GM19324 (cell line): ENCODE data around the gene TMED4.

Experiments used
- ATAC-seq: cut with Tn5 transposase; IDR thresholded peaks from one replicate; pipeline ENCODE4 v1.9.1; 2021; ENCODE audit warnings: mild to moderate bottlenecking, moderate library complexity; ENCODE audit not compliant: unreplicated experiment, low FRiP score

The TMED4 gene

DNA sequence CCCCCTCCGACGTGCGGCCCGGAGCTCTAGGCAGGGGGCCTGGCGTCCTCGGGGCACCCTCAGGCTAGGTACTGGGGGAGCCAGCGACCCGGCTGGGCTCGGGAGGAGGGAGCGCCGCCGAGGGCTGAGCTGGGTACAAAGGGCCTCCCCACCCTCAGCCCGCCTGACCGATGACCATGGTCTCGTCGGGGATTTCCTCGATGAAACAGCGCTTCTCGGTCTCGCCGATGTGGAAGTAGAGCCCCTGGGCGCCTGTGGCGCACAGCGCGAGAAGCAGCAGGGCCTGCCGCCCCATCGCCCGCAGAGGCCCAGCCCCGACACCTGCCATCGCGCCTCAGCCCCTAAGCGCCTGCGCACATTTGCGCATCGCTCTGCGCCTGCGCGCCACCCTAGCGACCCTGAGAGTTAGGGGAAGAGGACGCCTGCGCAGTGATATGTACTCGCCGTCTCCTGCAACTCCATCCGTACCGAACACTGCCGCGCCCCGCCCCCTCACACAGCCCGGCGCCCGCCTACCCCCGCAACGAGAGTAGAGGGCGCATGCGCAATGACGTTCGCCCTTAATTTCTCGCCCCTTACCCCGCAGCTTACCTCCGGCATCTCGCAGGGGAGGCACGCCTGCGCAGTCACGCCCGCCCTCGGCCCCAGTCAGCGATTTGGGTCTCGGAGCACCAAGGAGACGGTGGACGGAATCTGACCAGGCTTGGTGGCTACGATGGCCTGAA lies at the start of gene TMED4:
TSS of gene TMED4 (minus strand) at position 353 of the 725 bp plus-strand sequence. CDS start at position 328, 25 bp downstream.
- peak; percentile 91 for ATAC-seq

GRCh38 chr7:44631458-44632115 lies 49.6 kb upstream of the TMED4 start:
- ATAC-seq: no peak

- no peak for ATAC-seq
Observed at GRCh38 chr7:44630792-44631457, 48.9 kb upstream of the TMED4 start.

DNA sequence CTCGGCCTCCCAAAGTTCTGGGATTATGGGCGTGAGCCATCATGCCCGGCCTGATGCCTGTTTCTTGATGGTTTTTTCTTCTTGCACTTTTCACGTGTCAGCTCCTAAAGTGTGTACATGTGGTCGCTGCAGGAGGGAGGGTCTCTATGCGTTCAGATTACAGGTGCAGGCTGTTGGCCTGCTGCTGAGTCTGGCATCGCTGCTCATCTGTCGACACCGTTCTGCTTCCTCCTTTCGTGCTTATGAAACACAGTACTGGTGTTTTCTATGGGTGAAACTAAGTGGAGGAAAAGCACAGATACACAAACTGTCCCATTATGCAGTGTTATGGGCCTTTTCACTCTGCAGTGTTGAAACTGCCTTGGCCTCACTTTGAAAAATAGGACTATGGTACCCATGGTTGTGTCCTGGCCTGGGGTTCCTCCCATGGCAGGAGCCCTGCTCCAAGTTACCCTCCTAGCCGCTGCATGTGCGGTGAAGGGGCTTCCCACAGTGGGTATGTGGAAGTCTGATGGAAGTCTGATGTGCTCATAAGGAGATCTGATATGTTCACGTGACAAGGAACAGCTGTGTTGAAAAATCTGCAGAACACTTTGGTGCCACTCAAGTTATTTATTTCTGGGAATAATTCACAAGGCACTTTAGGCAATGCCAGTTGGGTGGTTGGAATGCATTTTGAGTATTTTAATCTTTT lies 47.9 kb upstream of the TMED4 start:
- peak; percentile 55 for ATAC-seq

DNA sequence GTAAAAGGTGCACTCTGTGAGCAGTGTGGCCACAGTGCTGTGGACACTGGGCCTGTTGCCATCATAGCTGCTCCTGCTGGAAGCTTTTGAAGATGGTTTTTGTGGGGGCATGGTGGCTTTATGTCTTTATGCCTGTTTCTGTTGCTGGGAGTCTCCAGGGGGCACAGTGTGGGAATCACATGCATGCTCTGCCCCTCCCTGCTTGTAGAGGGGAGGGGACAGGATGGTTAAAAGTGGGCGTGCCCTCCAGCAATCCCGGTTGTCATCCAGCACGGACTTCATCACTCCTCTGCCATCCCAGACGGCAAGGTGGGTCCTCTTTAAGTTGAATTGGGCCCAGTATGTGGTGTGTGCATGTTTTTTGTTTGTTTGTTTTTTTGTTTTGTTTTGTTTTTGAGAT lies 44.6 kb upstream of the TMED4 start:
- ATAC-seq: no peak

DNA sequence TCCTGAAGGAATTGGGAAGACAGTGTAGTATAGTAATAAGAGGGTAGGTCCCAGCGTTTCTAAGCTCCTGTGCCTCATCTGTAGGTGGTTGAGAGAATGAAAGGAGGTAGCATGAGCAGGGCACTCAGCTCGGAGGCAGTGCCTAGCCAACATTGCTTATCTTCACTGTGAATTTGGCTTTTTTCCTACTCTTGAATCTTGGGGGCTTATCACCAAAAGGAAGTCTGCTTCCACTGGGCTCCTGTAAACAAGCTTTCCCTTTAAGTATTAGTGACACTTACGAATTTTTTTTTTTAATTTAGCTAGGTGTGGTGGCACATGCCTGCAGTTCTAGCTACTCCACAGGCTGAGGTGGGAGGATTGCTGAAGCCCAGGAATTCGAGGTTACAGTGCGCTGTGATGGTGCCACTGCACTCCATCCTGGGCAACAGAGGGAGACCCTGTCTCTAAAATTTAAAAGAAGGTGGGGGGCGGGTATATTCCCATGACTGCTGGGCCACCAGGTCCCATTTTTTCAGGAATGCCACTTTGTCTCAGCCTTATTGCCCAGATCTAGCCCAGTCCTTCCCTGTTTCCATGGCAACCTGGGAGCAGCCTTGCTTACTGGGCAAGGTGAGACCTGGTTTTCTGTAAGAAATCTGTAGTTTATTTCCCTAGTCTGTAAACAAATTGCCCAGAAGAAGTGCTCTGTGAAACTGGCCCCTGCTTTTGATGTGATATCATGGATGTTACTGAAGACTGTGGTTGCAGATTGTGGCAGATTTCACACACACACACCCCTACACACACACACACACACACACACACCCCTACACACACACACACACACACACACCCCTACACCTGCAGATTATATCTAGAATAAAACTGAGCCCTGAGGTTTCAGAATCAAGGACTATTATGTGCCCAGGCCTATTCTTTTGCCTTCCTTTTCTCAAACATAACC lies 43.8 kb upstream of the TMED4 start:
- ATAC-seq: no peak

GRCh38 chr7:44624318-44624717 lies 42.3 kb upstream of the TMED4 start:
- ATAC-seq: no peak

DNA sequence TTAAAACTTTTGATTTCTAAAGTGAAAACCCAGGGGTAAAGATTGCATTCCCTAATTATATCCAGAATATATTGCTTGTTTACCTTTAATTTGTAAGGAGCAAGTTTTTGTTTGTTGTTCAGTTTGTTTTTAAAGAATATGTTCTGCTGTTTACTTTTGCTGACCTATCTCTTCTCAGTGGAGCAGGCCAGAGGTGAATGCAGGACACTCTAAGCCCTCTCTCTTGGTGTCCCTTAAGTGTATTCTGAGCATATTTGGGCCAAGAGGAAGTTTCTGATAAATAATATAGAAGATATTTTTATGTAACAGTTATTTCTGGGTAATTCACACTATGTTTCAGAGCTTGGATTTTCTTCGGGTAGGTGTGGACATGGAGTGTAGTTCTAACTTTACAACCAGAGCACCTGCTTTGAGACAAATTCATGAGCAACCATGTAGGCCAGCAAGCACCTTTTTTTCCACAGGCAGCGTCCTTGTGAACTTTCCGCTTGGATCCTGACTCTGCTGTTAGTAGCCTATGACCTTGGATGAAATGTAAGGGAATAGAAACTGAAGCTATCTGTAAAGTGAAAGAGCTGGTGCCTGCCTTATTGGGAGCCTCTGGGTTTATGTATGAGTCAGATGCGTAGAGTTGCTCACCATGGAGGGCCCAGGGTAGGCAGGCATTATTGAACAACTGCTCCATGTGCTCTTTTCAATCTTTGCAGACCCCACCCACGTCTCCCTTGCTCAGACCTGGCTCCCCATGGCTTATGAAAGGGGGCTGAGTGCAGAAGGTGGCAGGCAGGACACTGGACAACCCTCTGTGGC lies 40.5 kb upstream of the TMED4 start:
- ATAC-seq: no peak

DNA sequence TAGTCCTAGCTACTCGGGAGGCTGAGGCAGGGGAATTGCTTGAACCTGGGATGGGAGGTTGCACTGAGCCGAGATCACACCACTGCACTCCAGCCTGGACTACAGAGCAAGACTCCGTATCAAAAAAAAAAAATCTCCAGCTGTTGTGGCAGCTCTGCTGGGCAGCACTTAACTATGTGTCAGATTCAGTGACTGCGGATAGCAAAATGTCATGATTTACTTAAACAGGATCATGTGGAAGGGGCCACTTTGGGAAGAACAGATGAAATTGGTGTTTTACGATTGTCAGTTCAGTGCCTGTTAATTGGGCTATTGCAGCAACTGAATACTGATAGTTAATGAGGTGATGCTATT lies 39.7 kb upstream of the TMED4 start:
- ATAC-seq: no peak

DNA sequence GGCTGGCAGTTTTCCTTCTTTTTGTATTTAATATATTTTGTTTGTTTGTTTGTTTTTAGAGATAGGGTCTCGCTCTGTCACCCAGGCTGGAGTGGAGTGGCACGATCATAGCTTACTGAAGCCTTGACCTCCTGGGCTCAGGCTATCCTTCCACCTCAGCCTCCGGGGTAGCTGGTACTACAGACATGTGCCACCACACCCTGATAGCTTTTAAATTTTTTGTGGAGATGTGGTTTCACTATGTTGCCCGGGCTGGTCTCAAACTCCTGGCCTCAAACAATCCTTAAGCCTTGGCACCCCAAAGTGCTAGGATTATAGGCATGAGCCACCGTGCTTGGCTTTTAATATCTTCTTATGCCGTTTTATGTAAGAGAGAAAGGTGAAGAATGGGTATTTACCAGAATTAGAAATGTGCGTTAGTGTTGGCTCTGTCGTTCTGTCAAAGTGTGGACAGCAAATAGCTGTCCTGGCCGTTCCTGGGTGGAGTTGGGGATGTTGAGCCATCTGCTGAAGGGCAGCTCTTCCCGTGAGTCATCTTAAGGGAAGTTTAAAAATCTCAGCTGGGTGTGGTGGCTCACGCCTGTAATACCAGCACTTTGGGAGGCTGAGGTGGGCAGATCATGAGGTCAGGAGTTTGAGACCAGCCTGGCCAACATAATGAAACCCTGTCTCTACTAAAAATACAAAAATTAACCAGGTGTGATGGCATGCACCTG lies 39.2 kb upstream of the TMED4 start:
- no peak for ATAC-seq

DNA sequence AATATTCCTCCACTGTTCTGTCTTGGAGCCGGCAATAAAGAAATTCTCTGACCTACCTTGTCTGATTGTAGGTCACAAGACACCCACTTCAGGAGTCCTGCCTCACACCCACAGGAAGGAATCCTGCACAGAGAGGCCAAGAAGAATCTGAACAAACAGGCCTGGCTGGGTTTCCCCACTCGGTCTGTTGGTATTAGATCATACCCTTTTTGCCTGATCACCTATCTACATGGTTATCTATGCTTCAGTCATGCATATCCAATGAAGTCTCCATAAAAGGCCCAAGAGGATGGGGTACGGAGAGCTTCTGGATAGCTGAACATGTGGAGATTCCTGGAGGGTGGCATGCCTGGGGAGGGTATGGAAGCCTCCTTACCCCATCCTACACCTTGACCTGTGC lies 36.7 kb upstream of the TMED4 start:
- no peak for ATAC-seq

- ATAC-seq: no peak
Observed at GRCh38 chr7:44618045-44618444, 36.0 kb upstream of the TMED4 start.

DNA sequence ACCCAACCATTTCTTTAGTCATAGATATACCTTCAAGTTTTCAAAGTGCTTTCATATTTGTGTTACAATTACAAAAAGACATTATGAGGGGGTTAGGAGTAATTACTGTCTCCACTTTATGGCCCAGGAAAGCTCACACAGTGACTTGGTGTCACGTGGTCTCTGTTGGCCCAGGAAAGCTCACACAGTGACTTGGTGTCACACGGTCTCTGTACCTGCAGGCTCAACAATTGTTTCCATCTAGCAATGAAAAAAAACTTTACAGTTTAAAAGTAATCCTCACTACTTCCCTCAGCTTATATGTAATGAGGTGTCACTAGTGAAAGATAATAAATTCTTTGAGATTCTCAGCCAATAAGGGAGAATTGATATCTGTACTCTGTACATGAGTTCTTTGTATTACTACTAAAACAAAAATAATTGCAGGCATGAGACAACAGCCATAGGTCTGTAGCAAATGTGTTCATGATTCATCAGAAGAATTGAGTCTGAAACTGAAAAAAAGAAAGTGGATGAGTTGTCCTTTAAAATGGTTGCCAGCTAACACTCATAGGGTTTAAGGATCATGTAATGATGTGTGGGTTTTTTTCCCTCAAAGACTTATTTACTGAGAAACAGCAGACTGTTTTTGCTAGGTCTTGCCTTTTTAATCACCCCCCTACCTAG lies 35.3 kb upstream of the TMED4 start:
- no peak for ATAC-seq

GRCh38 chr7:44616545-44616944 lies 34.5 kb upstream of the TMED4 start:
- no peak for ATAC-seq

- ATAC-seq: no peak
Observed at GRCh38 chr7:44615793-44616192, 33.8 kb upstream of the TMED4 start.

- ATAC-seq: no peak
Observed at GRCh38 chr7:44615149-44615611, 33.1 kb upstream of the TMED4 start.

DNA sequence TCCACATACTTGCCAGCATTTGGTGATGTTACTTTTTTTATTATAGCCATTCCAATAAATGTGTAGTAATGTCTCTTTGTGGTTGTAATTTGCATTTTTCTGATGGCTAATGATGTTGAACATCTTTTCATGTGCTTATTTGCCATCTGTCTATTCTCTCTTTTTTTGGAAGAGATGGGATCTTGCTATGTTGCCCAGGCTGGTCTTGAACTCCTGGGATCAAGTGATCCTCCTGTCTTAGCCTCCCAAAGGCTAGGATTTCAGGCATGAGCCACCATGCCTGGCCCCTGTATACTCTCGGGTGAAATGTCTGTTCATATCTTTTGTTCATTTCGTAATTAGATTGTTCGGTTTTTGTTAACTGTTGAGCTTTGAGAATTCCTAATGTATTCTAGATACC lies 27.8 kb upstream of the TMED4 start:
- no peak for ATAC-seq
